ENCODE measurements around the gene DDX4.

DDX4 gene

DNA sequence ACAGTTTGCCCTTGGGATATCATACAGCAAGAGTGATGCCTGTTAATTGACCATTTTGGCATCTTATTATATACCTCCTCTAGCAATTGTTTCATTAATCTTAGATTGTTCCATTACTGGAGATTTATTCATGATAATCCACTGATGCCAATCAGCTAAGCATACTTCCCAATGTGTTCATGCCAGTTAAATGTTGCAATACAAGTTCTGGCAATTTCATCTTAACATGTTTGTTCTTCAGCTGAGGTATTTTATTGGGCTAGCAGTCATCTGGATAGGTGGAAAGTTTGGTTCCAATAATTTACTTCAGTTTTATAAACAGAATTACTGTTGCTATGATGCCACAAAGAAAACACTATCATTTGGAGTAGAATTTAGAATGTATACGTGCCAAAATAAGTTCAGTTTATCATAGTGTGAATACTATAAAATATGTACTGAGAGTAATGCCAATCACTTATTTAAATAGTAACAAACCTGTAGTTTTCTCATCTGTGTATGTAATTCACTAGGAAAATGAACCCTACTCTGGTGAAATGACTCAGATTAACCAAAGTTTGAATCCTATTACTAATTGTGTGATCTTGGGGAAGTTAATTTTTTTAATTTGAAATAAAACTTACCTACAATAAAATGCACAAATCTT, 85.4 kb downstream of the DDX4 start (continued):
- no peak for TF ChIP-seq GFI1B (tag by site-specific recombination; IDR thresholded peaks at IDR 0.05)
- TF ChIP-seq, protein P1, sequence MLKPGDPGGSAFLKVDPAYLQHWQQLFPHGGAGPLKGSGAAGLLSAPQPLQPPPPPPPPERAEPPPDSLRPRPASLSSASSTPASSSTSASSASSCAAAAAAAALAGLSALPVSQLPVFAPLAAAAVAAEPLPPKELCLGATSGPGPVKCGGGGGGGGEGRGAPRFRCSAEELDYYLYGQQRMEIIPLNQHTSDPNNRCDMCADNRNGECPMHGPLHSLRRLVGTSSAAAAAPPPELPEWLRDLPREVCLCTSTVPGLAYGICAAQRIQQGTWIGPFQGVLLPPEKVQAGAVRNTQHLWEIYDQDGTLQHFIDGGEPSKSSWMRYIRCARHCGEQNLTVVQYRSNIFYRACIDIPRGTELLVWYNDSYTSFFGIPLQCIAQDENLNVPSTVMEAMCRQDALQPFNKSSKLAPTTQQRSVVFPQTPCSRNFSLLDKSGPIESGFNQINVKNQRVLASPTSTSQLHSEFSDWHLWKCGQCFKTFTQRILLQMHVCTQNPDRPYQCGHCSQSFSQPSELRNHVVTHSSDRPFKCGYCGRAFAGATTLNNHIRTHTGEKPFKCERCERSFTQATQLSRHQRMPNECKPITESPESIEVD (tag by site-specific recombination; IDR thresholded peaks at IDR 0.05), result no peak
- TF ChIP-seq HOXA7 (CRISPR knock-in tag; IDR thresholded peaks at IDR 0.05; ENCODE audit: borderline replicate concordance), result no peak
- TF ChIP-seq, protein P2, sequence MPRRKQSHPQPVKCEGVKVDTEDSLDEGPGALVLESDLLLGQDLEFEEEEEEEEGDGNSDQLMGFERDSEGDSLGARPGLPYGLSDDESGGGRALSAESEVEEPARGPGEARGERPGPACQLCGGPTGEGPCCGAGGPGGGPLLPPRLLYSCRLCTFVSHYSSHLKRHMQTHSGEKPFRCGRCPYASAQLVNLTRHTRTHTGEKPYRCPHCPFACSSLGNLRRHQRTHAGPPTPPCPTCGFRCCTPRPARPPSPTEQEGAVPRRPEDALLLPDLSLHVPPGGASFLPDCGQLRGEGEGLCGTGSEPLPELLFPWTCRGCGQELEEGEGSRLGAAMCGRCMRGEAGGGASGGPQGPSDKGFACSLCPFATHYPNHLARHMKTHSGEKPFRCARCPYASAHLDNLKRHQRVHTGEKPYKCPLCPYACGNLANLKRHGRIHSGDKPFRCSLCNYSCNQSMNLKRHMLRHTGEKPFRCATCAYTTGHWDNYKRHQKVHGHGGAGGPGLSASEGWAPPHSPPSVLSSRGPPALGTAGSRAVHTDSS (tag by site-specific recombination; IDR thresholded peaks at IDR 0.05), result no peak

DNA sequence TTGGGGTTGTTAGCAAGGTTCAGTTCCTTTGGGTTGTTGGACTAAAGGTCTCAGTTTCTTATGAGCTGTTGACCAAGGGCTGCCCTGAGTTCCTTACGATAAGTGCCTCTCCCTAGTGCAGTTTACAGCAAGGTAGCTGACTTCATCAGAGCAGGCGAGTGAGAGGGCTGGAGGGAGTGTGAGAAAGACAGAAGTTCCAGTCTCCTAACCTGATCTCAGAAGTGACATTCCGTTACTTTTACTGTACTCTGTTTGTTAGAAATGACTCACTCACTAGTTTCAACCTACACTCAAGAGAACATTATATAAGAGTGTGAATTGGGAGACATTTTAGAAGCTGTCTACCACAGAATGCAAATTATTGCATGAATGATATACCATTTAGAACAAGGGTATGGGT, 92.1 kb downstream of the DDX4 start:
- CTCF ChIA-PET, result no interaction called here
- Histone ChIP-seq H3K4me3 (ENCODE audit: low read depth, low read length) (no peak overlapping the region), H3K4me1 (ENCODE audit: control insufficient read depth, insufficient read depth, low read length) (no peaks in the 10 kb centered on the region), H3K9me3 (ENCODE audit: control insufficient read depth, insufficient read depth, low read depth, low read length) (no peaks in the 10 kb centered on the region), H3K27ac (ENCODE audit: extremely low read depth, low read depth, low read length) (no peak overlapping the region), H3K36me3 (ENCODE audit: control insufficient read depth in 2 of 2, insufficient read depth in 1 of 2, low read length in 2 of 2) (no peaks in the 10 kb centered on the region)
- POLR2A ChIA-PET, result no interaction called here
- TF ChIP-seq TRIM28 (IDR thresholded peaks at IDR 0.05; ENCODE audit: borderline replicate concordance, low read length) (no peak), ZNF24 (tag by site-specific recombination; IDR thresholded peaks at IDR 0.05) (no peak), GLIS1 (tag by site-specific recombination; IDR thresholded peaks at IDR 0.05) (no peak), ZNF561 (tag by site-specific recombination; IDR thresholded peaks at IDR 0.05; ENCODE audit: borderline replicate concordance) (no peak), ZNF677 (tag by site-specific recombination; IDR thresholded peaks at IDR 0.05) (no peak), ZBTB20 (tag by site-specific recombination; IDR thresholded peaks at IDR 0.05) (no peak), ZNF501 (tag by site-specific recombination; IDR thresholded peaks at IDR 0.05) (no peak), MEIS1 (CRISPR knock-in tag; IDR thresholded peaks at IDR 0.05; ENCODE audit: borderline replicate concordance) (no peak), ZNF521 (tag by site-specific recombination; IDR thresholded peaks at IDR 0.05) (no peak), ZNF792 (tag by site-specific recombination; IDR thresholded peaks at IDR 0.05) (no peak)
- TF ChIP-seq, protein P3, sequence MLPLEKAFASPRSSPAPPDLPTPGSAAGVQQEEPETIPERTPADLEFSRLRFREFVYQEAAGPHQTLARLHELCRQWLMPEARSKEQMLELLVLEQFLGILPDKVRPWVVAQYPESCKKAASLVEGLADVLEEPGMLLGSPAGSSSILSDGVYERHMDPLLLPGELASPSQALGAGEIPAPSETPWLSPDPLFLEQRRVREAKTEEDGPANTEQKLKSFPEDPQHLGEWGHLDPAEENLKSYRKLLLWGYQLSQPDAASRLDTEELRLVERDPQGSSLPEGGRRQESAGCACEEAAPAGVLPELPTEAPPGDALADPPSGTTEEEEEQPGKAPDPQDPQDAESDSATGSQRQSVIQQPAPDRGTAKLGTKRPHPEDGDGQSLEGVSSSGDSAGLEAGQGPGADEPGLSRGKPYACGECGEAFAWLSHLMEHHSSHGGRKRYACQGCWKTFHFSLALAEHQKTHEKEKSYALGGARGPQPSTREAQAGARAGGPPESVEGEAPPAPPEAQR (tag by site-specific recombination; IDR thresholded peaks at IDR 0.05), result no peak
- TF ChIP-seq, protein P4, sequence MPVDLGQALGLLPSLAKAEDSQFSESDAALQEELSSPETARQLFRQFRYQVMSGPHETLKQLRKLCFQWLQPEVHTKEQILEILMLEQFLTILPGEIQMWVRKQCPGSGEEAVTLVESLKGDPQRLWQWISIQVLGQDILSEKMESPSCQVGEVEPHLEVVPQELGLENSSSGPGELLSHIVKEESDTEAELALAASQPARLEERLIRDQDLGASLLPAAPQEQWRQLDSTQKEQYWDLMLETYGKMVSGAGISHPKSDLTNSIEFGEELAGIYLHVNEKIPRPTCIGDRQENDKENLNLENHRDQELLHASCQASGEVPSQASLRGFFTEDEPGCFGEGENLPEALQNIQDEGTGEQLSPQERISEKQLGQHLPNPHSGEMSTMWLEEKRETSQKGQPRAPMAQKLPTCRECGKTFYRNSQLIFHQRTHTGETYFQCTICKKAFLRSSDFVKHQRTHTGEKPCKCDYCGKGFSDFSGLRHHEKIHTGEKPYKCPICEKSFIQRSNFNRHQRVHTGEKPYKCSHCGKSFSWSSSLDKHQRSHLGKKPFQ (tag by site-specific recombination; IDR thresholded peaks at IDR 0.05), result no peak

DNA sequence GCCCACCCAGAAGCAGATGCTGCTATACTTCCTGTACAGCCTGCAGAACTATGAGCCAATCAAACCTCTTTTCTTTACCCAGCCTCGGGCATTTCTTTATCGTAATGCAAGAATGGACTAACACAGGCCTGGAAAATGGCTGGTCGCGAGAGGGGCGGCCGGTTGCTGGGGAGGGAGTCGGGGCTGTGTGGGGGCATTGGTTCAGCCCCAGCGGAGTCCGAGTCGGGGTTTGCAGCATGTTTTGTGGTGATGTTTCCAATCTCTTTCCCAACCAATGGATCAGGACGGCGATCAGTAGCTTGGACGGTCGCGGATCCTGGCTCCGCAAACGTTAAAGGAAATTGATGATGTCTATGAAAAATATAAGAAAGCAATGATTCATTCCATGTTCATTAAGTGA, 94.6 kb downstream of the DDX4 start:
- ChIA-PET POLR2A (no interaction called here), CTCF (no interaction called here)
- Histone ChIP-seq H3K27ac (ENCODE audit: extremely low read depth, low read depth, low read length) (no peak overlapping the region), H3K4me1 (ENCODE audit: control insufficient read depth, insufficient read depth, low read length) (no peaks in the 10 kb centered on the region), H3K9me3 (ENCODE audit: control insufficient read depth, insufficient read depth, low read depth, low read length) (no peaks in the 10 kb centered on the region), H3K4me3 (ENCODE audit: low read depth, low read length) (no peak overlapping the region), H3K36me3 (ENCODE audit: control insufficient read depth in 2 of 2, insufficient read depth in 1 of 2, low read length in 2 of 2) (no peaks in the 10 kb centered on the region)
- TF ChIP-seq ZNF266 (tag by site-specific recombination; IDR thresholded peaks at IDR 0.05; ENCODE audit: low read depth), result no peak
- TF ChIP-seq BCL11B (tag by site-specific recombination; IDR thresholded peaks at IDR 0.05; ENCODE audit: low read depth), result no peak
- TF ChIP-seq HOXD13 (CRISPR knock-in tag; IDR thresholded peaks at IDR 0.05; ENCODE audit: borderline replicate concordance), result no peak
- no peak for TF ChIP-seq ZNF214 (tag by site-specific recombination; IDR thresholded peaks at IDR 0.05; ENCODE audit: borderline replicate concordance)
- no peak for TF ChIP-seq ZNF747 (tag by site-specific recombination; IDR thresholded peaks at IDR 0.05)
- TF ChIP-seq ZFP69B (tag by site-specific recombination; IDR thresholded peaks at IDR 0.05), result no peak
- TF ChIP-seq YY1 (tag by site-specific recombination; IDR thresholded peaks at IDR 0.05), result no peak
- TF ChIP-seq ZNF624 (tag by site-specific recombination; IDR thresholded peaks at IDR 0.05), result no peak
- no peak for TF ChIP-seq ZNF596 (tag by site-specific recombination; IDR thresholded peaks at IDR 0.05)
- no peak for TF ChIP-seq ZNF777 (tag by site-specific recombination; IDR thresholded peaks at IDR 0.05; ENCODE audit: borderline replicate concordance)
- TF ChIP-seq, protein P5, sequence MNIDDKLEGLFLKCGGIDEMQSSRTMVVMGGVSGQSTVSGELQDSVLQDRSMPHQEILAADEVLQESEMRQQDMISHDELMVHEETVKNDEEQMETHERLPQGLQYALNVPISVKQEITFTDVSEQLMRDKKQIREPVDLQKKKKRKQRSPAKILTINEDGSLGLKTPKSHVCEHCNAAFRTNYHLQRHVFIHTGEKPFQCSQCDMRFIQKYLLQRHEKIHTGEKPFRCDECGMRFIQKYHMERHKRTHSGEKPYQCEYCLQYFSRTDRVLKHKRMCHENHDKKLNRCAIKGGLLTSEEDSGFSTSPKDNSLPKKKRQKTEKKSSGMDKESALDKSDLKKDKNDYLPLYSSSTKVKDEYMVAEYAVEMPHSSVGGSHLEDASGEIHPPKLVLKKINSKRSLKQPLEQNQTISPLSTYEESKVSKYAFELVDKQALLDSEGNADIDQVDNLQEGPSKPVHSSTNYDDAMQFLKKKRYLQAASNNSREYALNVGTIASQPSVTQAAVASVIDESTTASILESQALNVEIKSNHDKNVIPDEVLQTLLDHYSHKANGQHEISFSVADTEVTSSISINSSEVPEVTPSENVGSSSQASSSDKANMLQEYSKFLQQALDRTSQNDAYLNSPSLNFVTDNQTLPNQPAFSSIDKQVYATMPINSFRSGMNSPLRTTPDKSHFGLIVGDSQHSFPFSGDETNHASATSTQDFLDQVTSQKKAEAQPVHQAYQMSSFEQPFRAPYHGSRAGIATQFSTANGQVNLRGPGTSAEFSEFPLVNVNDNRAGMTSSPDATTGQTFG (tag by site-specific recombination; IDR thresholded peaks at IDR 0.05; ENCODE audit: borderline replicate concordance), result no peak

Measured in HEK293 (cell line).